GM21717 (cell line): ENCODE results near the gene TDRD6.
"Not testable (repeated sequence)": the region's sequence is repeated elsewhere in the genome, so short reads cannot be mapped to it uniquely, and the experiment has no call there.

Experiments used
- ATAC-seq: cut with Tn5 transposase; IDR thresholded peaks from one replicate; pipeline ENCODE4 v1.9.1; 2021; ENCODE audit warnings: mild to moderate bottlenecking, moderate library complexity; ENCODE audit not compliant: unreplicated experiment

TDRD6 gene, protein sequence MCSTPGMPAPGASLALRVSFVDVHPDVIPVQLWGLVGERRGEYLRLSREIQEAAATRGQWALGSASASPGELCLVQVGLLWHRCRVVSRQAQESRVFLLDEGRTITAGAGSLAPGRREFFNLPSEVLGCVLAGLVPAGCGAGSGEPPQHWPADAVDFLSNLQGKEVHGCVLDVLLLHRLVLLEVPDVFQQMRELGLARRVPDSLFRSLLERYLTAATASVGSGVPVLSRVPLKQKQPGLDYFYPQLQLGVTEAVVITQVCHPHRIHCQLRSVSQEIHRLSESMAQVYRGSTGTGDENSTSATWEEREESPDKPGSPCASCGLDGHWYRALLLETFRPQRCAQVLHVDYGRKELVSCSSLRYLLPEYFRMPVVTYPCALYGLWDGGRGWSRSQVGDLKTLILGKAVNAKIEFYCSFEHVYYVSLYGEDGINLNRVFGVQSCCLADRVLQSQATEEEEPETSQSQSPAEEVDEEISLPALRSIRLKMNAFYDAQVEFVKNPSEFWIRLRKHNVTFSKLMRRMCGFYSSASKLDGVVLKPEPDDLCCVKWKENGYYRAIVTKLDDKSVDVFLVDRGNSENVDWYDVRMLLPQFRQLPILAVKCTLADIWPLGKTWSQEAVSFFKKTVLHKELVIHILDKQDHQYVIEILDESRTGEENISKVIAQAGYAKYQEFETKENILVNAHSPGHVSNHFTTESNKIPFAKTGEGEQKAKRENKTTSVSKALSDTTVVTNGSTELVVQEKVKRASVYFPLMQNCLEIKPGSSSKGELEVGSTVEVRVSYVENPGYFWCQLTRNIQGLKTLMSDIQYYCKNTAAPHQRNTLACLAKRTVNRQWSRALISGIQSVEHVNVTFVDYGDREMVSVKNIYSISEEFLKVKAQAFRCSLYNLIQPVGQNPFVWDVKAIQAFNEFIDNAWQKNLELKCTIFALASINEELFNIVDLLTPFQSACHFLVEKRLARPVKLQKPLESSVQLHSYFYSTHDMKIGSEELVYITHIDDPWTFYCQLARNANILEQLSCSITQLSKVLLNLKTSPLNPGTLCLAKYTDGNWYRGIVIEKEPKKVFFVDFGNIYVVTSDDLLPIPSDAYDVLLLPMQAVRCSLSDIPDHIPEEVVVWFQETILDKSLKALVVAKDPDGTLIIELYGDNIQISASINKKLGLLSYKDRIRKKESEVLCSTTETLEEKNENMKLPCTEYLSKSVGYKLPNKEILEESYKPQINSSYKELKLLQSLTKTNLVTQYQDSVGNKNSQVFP (N-terminal part only)

DNA sequence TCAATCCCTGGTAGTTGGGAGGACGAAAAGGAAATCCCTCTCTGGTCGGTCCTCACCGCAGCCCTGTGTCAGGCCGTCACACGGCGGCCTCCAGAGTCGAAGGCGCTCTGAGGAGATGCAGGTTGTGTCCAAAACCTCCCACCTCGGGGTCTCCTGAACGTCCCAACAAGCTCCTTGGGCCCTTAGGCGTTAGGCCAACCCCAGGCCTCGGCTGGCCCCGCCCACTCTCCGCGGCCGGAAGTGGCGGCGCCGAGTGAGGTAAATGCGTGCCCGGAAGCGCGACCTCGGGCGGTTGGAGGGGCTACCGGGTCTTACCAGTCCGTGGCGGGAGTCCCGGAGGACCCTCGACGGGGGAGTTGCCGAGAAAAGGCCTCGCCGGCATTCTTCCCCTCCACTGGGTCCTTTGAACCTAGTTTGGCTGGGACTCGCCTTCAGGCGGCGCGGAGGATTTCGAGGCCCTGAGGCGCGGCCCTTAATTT, at the start of gene TDRD6:
Gene TDRD6, plus strand, starts transcription at position 267 of the 479 bp plus-strand sequence. CDS start 244 bp downstream, outside the sequence.
- ATAC-seq = no peak

DNA sequence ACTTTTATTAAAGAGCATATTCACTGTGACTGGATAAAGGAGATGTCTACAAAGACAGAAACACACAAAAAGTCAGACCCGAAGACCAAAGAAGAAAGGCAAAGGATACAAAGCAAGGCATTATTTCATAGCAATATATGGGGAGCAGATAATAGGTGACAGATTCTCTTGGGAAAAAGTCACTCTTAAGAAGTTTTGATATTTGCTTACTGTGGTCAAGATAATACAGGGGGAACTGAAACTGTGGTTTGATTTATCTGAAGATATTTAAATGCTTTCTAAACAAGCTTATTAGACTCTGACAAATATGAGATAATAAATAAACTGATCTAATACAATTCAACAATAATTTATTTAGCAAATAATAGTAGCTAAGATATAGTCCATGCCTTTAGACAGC, 49.8 kb upstream of the TDRD6 start:
- no peak for ATAC-seq

DNA sequence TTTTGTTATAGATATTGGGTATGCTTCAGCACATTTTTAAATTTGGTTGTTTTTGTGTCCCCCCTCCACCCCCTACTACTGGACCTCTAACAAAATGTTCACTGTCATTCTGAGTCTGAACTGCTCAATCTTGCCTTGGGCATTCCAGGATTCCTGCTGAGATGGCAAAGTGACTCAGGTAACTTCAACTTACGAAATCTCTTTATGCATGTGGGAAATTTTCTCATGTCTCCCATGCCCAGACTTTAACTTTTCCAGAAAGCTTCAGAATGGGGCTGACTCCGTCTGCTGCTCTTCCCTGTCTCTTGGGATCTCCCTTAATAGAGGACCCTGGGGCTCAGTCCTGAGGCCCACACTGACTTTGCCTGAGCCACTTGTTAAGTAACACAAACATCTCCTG, 49.0 kb upstream of the TDRD6 start:
- no peak for ATAC-seq

DNA sequence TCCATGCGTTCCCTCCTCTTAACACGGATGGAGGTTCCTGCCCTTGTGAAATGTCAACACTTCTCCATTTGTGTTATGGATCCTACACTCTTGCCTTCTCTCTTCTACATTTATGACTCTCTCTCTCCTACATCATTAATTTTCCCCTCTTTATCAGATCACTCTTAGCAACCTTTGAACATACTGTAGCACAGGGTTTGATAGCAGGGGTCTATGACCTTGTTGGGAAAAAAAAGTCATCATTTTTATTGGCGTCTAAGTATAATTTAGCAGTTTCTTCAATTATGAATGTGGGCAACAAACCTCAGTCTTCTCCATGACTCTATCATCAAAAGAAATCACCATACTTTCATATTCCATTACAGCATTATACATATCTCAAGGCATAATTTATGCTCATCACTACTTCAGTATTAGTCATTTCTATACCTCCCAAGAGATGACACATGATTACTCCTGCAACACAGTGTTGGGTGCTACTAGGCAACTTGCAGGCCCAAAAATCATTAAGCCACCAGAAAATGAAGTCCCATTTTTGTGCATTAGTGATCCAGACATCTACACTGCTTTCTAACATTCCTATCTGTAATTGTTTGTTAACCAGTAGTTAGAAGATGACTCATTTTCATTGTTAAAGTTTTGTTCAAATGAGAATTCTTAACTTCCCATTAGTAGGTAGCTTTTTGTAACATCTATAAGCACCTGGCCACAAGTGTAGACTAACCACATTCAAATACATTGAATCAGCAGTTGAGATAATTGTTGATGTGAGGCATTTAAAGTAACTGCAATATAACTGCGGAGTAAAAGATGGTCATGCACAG, 44.5 kb upstream of the TDRD6 start:
- ATAC-seq = no peak

DNA sequence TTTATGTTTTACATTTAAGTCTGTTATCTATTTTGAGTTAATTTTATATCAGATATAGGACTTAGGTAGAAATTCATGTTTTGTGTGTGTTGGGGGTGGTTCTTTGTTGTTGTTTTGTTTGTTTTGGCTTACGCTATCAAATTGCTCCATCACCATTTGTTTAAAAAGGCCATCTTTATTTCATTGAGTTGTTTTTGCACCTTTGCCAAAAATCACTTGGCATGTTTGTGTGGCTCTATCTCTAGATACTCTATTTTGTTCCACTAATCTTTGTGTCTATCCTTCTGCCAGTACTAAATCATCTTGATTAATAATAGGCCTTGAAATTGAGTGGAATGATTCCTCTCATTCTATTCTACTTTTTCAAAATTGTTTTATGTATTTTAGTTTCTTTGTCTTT, 42.4 kb upstream of the TDRD6 start:
- ATAC-seq = no peak

DNA sequence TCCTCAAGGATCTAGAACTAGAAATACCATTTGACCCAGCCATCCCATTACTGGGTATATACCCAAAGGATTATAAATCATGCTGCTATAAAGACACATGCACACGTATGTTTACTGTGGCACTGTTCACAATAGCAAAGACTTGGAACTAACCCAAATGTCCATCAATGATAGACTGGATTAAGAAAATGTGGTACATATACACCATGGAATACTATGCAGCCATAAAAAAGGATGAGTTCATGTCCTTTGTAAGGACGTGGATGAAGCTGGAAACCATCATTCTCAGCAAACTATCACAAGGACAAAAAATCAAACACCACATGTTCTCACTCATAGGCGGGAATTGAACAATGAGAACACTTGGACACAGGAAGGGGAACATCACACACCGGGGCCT, 39.6 kb upstream of the TDRD6 start:
- not testable (repeated sequence) for ATAC-seq

DNA sequence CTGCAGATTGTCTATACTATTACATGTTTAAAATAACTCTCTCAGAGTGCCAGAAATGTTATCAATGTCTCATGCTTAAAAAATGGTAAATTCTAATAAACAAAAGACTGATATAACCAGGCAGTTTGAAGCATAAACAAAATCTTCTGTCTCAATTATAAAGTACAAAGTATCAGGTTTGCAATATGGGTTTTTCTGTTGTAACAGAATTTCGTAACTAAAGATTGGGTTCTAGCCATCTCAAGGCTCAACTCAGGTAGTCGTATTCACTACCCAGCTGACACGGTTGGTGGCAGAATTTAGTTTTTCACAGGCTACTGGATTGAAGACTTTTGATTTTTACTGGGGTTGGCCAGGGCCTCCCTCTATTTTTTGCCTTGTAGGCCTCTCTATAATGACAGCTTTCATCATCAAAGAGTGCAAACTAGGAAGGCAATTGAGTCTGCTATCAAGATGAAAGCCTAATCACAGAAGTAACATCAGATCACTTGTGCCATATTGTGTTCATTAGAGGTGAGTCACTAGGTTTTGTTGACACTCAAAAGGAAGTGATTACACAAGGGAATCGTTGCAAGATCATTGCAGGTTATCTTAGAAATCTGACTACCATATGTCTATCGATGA, 38.7 kb upstream of the TDRD6 start:
- ATAC-seq = no peak

DNA sequence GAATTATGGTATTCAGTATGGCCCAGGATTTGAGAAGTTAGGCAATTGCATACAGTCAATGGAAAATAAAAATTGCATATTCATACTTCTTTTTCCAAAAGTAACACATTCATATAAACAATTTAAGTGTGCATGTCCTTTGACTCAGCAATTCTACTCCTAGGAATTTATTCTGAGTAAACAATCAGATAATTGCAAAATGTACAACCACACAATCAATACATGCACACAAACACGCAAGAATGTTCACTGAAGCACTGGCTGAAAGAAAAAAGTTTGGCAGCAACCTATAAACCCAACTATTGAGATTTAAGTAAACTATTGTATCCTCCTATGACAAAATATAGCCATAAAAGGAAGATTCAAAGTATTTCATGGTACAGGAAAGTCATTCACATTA, 36.7 kb upstream of the TDRD6 start:
- ATAC-seq = no peak

DNA sequence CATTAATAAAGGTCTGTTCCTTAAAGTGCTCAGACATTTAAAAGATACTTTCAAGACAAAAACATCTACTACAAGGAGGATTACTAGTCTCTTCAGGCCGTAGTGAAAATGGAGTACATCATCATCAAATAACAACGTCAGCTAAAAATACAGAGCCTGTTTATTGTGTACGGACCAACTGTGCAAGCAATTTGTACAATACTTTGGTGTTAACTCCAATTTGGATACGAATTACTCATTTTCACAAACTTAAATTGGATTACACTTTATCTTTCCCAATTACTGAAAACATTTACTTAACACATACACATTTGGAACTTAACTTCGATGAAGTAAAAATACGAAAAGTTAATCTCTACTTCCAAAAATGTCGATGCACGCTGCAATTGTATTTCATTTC, 35.9 kb upstream of the TDRD6 start:
- no peak for ATAC-seq

DNA sequence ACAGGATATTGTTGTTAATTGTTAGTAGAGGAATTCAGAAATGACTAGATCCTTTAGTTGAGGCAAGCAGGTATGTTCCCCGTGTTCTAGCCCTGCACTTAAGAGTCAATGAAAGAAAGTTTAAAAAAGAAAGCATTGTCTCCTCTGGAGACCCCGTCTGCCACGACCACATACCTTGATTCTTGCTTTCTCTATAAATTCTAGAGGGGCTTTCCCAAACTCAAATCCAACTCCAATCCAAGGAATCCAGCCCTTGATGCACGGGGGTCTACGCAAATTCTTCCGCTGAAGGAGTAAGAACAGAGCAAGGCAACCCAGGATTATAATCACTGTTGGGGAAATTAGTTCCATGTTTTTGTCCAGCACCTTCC, 35.5 kb upstream of the TDRD6 start:
- no peak for ATAC-seq

DNA sequence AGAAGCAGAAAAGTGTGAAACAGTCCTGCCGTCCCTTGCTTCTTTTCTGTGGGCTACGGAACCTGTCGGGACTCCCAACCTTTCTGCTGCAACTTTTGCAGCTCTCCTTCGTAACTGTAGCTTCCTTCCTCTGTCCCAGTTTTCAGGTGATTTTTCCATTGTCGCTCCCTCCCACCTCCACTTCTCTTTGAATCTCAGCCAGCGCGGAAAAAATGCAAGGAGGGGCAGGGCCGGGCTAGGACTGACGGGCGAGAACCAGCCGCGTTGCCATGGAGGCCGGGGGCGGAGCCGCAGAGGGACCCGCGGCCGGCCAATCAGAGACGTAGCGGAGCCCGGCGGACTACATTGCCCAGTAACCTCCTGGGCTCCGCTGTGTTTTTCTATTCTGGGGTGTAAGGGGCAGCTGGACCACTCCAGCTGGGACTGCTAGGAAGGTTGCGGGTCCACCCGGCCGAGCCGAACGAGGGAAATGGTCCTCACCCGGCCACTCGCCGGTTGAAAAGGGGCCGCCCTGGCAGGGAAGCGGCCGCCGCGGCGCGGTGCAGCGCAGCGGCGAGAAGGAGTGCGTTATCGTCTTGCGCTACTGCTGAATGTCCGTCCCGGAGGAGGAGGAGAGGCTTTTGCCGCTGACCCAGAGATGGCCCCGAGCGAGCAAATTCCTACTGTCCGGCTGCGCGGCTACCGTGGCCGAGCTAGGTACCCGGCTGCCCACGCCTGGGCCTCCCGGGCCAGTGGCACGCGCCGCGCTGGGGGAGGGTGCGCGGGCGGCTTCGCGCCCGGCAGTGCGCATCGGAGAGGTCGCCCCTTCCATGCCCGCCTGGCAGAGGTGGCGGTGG, 34.9 kb upstream of the TDRD6 start, which contains the start of the genes CYP39A1 and SLC25A27:
Gene CYP39A1, minus strand, starts transcription at position 216 of the 836 bp plus-strand sequence. CDS start 236 bp downstream, outside the sequence.
Gene SLC25A27, plus strand, starts transcription at position 373 of the 836 bp plus-strand sequence. Its CDS starts 218 bp downstream, at position 591.
- ATAC-seq = peak; percentile 100

DNA sequence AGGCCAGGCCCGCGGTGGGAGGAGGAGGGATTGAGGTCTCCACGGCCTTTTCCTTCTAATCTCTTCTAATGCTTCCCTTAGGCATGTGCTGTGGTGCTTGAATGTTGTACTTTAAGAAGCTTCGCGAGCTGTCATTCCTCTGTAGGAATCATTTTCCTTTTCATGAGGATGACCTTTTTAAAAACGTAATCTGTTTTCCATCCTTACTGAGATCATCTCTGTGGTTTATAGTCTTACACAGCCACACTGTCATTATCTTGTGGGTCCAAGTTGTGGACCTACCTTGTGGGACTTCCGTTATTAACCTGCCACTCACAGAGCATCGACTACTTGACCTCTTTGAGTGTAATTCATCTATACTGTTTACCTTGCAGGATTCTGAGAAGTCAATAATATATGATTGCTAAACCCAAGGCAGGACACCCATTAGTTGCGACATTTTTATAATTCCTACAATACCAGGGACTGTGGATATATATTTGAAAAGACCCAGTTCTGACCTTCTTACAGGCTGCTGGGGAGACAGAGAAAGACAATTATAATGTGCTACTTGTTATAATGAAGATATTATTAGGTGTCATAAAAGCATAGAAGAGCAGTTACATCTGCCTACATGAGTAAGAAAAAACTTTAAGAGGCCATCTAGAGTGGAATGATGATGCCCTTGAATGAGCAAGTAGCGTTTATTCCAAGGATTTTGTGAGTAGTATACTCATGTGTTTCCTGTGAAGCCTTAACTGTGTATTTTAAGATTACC, 34.1 kb upstream of the TDRD6 start:
- no peak for ATAC-seq

DNA sequence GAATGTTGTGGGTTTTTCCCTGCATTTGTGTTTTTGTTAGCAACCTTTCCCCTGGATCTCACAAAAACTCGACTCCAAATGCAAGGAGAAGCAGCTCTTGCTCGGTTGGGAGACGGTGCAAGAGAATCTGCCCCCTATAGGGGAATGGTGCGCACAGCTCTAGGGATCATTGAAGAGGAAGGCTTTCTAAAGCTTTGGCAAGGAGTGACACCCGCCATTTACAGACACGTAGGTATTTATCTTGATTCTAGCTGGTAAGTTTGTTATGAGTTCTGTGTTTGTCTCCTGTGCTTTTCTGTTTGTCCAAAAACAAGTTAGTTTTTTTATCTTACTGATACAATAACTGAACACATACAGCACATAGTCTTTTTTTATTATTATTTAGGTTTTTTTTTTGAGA, 31.9 kb upstream of the TDRD6 start:
- no peak for ATAC-seq

DNA sequence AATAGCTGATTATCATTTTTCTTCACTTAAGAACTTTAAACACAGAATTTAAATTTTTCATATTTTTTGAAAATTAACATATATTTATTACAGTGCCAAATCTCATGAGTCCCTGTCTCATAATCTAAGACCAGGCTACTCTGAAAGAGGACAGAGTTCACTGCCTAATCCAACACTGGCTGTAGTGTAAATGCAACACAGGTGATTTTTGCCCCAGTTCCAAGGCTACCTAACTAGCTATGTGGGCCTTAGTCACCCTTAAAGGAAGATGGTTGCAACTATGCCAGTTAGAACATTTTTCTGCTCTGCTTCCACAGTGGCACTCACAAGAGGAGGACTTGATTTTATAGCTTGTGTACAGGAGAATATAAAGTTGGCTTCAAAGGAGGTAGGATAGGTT, 30.0 kb upstream of the TDRD6 start:
- ATAC-seq = no peak

DNA sequence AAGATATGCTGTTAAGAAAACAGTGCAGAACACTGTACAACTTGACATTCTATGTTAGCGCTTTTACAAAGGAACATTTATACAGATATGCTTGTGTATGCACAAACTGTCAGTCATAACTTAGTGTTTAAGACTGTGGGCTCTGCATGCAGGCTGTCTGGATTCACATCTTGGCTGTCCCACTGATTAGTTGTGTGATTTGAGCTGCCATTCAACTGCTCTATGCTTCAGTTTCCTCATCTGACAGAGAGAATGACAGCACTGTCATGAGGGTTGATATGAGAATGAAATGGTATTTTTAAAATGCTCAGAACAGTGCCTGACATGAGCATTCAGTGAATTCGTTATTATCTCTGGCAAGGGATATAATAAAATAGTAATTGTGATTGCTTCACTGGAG, 26.2 kb upstream of the TDRD6 start:
- no peak for ATAC-seq

DNA sequence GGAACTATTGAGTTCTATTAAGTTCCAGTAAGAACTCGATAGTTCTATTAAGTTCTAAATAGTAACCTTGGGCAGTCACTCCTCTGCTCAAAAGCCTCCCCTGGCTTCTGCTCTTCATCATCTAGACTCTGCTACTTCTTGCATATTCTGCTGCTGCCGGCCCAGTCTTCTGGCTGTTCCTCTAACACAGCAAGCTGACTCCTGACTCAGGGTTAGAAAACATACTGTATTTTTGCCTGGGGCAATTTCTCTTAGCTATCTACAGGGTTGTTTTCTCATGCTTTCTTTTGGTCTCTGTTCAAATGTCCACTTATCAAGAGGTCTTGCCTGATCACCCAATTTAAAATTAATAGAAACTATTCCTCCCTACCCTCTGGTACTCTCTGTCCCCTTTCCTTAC, 20.3 kb upstream of the TDRD6 start:
- ATAC-seq = no peak

DNA sequence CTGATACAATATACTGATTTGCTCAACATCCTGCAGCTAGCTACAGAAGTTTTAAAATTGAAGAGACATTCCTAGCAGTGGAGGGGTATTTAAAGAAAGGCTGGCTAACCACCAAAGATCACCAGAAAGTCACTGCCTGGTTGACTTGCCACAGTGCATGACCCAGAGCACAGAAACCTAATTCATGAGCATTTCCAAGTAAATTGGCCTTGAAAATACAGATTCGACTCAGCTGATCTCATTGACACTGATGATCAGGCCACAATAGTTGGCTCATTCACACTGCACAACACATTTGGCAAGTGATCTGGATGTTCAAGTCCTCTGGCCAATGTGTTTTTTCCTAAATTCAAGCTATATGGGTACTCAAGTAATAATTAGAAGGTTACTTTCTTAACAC, 13.3 kb upstream of the TDRD6 start:
- ATAC-seq = no peak
